GM12801 (cell line): ENCODE data around the gene KIF13A.

Source experiments
- TF ChIP-seq, protein P1 (sequence below): IDR thresholded peaks from one replicate; pipeline ENCODE4 v1.5.1; 2011; ENCODE audit warnings: control low read depth; ENCODE audit not compliant: insufficient read length; ENCODE audit errors: extremely low read depth

The KIF13A gene

DNA sequence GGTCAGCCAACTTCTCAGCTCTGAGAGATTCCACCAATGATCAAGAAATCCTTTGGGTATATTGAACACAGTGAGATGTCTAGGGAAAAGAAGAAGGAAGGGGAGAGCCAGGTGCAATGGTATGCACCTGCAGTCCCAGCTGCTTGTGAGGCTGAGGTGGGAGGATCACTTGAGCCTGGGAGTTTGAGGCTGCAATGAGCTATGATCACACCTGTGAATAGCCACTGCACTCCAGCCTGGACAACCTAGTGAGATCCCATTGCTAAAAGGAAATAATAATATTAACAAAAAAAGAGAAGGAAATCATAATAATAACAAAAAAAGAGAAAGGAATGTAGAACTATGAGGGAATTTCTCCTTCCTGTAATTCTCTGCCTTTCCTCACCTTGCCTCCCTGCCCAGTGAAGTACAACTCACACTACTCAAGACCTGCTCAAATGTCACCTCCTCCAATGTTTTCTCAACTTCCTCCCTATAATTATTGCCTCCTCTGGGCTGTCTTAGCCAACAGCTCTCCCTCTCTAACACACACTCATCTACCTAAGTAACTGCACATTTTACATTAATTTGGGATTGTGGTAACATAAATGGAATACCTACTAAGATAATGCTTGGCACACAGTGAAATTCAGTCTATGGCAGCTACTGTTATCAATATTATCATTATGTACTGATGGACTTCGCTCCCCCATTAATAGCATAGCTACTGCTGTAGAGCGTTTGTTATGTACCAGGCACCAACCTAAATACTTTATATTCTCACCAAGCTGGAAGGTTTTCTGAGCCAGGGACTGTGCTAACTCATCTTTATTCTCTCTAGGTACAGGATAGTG lies 103.6 kb downstream of the KIF13A start:
- TF ChIP-seq, protein P1, sequence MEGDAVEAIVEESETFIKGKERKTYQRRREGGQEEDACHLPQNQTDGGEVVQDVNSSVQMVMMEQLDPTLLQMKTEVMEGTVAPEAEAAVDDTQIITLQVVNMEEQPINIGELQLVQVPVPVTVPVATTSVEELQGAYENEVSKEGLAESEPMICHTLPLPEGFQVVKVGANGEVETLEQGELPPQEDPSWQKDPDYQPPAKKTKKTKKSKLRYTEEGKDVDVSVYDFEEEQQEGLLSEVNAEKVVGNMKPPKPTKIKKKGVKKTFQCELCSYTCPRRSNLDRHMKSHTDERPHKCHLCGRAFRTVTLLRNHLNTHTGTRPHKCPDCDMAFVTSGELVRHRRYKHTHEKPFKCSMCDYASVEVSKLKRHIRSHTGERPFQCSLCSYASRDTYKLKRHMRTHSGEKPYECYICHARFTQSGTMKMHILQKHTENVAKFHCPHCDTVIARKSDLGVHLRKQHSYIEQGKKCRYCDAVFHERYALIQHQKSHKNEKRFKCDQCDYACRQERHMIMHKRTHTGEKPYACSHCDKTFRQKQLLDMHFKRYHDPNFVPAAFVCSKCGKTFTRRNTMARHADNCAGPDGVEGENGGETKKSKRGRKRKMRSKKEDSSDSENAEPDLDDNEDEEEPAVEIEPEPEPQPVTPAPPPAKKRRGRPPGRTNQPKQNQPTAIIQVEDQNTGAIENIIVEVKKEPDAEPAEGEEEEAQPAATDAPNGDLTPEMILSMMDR = no peak

DNA sequence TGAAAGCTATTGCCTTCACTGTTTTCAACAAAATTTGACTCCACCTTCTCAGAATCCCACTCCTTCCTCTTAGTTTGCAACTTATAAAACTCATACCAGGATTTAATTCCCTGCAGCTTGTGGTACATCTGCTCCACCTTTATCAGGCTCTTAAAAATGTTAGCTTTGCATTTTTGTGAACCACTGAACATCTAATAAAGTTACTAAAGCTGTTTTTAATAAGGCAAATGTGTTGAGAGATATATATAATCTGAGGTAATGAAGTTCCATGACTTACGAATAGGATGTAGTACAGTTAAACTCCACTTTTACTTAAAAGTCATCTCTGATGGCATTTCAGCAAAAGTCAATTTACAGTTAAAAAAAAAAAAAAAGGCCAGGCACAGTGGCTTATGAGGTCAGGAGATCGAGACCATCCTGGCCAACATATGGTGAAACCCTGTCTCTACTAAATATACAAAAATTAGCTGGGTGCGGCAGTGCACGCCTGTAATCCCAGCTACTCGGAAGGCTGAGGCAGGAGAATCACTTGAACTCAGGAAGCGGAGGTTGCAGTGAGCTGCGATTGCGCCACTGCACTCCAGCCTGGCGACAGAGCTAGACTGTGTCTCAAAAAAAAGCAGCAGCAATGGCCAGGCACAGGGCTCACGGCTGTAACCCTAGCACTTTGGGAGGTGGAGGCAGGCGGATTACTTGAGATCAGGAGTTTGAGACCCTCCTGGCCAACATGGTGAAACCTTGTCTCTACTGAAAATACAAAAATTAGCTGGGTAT lies 106.2 kb downstream of the KIF13A start:
- TF ChIP-seq, protein P1 = no peak

DNA sequence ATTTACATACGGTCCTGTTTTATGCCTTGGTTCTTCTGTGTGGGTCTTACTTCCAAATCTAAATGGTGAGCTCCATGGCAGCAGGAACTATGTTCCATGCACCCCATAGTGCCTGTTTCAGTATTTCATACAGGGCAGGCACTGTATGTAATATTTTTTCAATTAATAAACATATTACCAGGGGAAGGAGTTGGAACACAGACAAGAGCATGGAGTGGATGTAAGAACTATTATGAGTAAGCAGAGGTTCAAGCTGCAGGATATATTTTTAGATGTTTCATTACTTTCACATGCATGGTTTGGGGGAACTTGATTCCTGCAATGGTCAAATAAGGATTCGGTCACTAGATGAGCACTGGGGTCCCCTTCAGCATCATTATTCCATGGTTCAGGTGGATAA lies 108.3 kb downstream of the KIF13A start:
- TF ChIP-seq, protein P1 = no peak

DNA sequence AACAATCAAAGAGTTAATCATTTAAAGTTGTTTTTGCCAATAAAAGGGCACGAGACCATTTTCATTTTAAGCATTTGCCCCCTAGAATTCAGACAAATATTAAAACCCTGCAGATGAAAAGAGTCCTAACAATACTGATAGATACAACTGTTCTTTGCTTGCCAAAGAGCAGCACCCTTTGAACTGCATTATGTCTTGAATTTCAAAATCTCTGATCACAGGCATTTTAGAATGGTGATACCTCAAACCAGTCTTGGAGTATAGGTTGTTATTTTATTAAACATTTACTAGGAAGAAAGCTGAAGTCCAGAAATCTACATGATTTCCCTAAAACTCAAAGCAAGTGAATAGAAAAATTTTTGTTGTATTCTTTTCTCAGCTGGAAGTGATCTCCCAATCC lies 108.7 kb downstream of the KIF13A start:
- TF ChIP-seq, protein P1 = no peak

DNA sequence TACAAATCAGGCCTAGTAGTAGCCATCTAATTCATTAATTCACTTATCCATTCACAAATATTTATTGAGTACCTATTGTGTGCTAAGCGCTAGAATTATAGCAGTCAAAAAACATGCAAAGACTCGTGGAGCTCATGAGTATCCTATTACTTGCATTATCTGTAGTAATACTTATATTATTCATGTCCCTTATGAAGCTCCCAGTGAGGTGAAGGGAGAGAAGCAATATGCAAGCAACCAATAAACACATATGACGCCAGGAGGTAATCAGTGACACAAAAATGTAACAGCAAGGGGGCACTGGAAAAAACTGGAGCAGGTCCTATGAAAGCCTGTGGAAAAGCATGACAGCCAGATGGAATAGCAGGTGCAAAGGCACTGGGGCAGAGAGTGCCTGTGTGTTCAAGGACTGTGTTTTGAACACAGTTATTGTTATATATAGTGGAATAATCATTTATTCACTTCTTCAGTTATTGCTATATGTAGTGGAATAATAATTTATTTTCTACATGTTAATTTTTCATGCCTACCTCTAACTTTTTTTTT lies 109.5 kb downstream of the KIF13A start:
- TF ChIP-seq, protein P1 = no peak

DNA sequence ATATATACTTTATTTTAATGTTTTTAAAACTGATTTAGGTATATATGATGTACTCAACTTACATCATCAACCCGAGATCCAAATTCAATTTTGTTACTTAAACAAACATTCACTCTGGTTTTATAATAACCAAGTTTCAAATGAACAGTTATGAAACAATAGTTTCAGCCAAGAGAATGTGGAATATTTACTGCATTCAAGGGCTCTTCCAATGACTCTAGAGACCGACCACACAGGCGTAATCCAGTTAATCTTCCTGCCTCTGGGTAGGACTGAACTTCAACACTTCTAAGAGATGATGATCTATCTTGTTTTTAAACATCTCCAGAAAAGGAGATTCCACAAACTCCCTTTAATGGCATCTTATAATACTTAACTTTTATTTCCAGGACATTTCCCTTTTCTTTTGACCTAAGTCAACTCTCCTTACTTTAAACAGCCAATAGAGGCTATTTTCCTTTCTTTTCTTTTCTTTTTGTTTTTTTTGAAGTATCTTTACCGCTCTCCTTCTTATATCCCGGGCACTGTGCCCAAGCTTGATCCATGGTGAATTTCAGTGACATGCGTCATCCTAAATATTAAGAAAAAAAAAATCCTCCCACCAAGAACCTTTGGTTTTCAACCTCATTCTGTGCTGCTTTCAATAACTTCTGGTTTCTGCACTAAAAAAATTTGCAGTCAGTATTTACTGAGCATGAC lies 110.1 kb downstream of the KIF13A start:
- TF ChIP-seq, protein P1 = no peak

DNA sequence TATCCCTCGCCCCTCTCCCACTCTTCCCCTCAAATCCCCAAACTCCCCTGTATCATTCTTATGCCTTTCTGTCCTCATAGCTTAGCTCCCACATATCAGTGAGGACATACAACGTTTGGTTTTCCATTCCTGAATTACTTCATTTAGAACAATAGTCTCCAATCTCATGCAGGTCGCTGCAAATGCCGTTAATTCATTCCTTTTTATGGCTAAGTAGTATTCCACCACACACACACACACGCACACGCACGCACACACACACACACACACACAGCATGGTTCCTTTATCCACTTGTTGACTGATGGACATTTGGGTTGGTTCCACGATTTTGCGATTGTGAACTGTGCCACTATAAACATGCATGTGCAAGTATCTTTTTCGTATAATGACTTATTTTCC lies 112.7 kb downstream of the KIF13A start:
- TF ChIP-seq, protein P1 = no peak
